ENCODE measurements around the gene KRTAP10-6. TPM values are rescaled to one million over a fixed set of nuclear protein-coding genes. Genes with fewer than 3 reads are reported as not detected.
"Not testable (repeated sequence)": the region's sequence is repeated elsewhere in the genome, so short reads cannot be mapped to it uniquely, and the experiment has no call there.

The KRTAP10-6 gene
- polyA plus RNA-seq, 4 donors = not detected

- no peak for FAIRE-seq
- Histone ChIP-seq H3K9me3 (ENCODE audit: control insufficient read depth in 2 of 2, insufficient read depth in 1 of 2, low read depth in 1 of 2, low read length in 1 of 2) (no peaks in the 10 kb centered on the region), H3K27me3 (ENCODE audit: control insufficient read depth in 3 of 3, insufficient read depth in 3 of 3, low read length in 3 of 3) (peaks cover 0 to 3% (median 2%) of the 10 kb centered on the region in 3 donors), H3K4me3 (ENCODE audit: low read depth in 1 of 3, low read length in 3 of 3) (no peak overlapping the region), H3K36me3 (ENCODE audit: control insufficient read depth in 3 of 3, insufficient read depth in 2 of 3, low read depth in 1 of 3, low read length in 3 of 3) (no peaks in the 10 kb centered on the region), H3K4me1 (ENCODE audit: control insufficient read depth in 3 of 3, insufficient read depth in 2 of 3, low read depth in 1 of 3, low read length in 2 of 3) (no peaks in the 10 kb centered on the region), H3K27ac (ENCODE audit: low read depth in 1 of 3, low read length in 2 of 3) (no peak overlapping the region)
- DNase-seq = no peak
- 36 to 48% (median 41%) methylated on average over 30 of the region's 30 CpGs for WGBS, 3 donors
Measured at GRCh38 chr21:44557491-44558328, 34.6 kb downstream of the KRTAP10-6 start.

GRCh38 chr21:44556879-44557278 is 35.4 kb downstream of the KRTAP10-6 start:
- Histone ChIP-seq H3K4me3 (ENCODE audit: low read depth in 1 of 3, low read length in 3 of 3) (no peak overlapping the region), H3K4me1 (ENCODE audit: control insufficient read depth in 3 of 3, insufficient read depth in 2 of 3, low read depth in 1 of 3, low read length in 2 of 3) (no peaks in the 10 kb centered on the region), H3K9me3 (ENCODE audit: control insufficient read depth in 2 of 2, insufficient read depth in 1 of 2, low read depth in 1 of 2, low read length in 1 of 2) (no peaks in the 10 kb centered on the region), H3K36me3 (ENCODE audit: control insufficient read depth in 3 of 3, insufficient read depth in 2 of 3, low read depth in 1 of 3, low read length in 3 of 3) (no peaks in the 10 kb centered on the region), H3K27ac (ENCODE audit: low read depth in 1 of 3, low read length in 2 of 3) (no peak overlapping the region), H3K27me3 (ENCODE audit: control insufficient read depth in 3 of 3, insufficient read depth in 3 of 3, low read length in 3 of 3) (peaks cover 0 to 3% (median 2%) of the 10 kb centered on the region in 3 donors)
- DNase-seq (no peak), FAIRE-seq (no peak)
- WGBS, 3 donors = 55 to 69% (median 57%) methylated on average over 9 of the region's 9 CpGs

GRCh38 chr21:44555200-44555875 is 37.0 kb downstream of the KRTAP10-6 start:
- Histone ChIP-seq H3K9me3 (ENCODE audit: control insufficient read depth in 2 of 2, insufficient read depth in 1 of 2, low read depth in 1 of 2, low read length in 1 of 2) (no peaks in the 10 kb centered on the region), H3K27ac (ENCODE audit: low read depth in 1 of 3, low read length in 2 of 3) (no peak overlapping the region), H3K36me3 (ENCODE audit: control insufficient read depth in 3 of 3, insufficient read depth in 2 of 3, low read depth in 1 of 3, low read length in 3 of 3) (no peaks in the 10 kb centered on the region), H3K4me3 (ENCODE audit: low read depth in 1 of 3, low read length in 3 of 3) (no peak overlapping the region), H3K4me1 (ENCODE audit: control insufficient read depth in 3 of 3, insufficient read depth in 2 of 3, low read depth in 1 of 3, low read length in 2 of 3) (no peaks in the 10 kb centered on the region), H3K27me3 (ENCODE audit: control insufficient read depth in 3 of 3, insufficient read depth in 3 of 3, low read length in 3 of 3) (peaks cover 0 to 3% (median 2%) of the 10 kb centered on the region in 3 donors)
- DNase-seq (no peak), FAIRE-seq (no peak)
- WGBS, 3 donors = 77 to 85% (median 82%) methylated on average over 13 of the region's 13 CpGs

- WGBS, 3 donors = 71 to 74% (median 74%) methylated on average over 13 of the region's 13 CpGs
- no peak overlapping the region for H3K4me3 ChIP-seq (ENCODE audit: low read depth in 1 of 3, low read length in 3 of 3)
- peaks cover 0 to under 1% of the 10 kb centered on the region in 2 donors for H3K9me3 ChIP-seq (ENCODE audit: control insufficient read depth in 2 of 2, insufficient read depth in 1 of 2, low read depth in 1 of 2, low read length in 1 of 2)
- H3K36me3 ChIP-seq (ENCODE audit: control insufficient read depth in 3 of 3, insufficient read depth in 2 of 3, low read depth in 1 of 3, low read length in 3 of 3) = no peaks in the 10 kb centered on the region
- H3K4me1 ChIP-seq (ENCODE audit: control insufficient read depth in 3 of 3, insufficient read depth in 2 of 3, low read depth in 1 of 3, low read length in 2 of 3) = no peaks in the 10 kb centered on the region
- FAIRE-seq = no peak
- H3K27me3 ChIP-seq (ENCODE audit: control insufficient read depth in 3 of 3, insufficient read depth in 3 of 3, low read length in 3 of 3) = peaks cover 0 to 5% (median 2%) of the 10 kb centered on the region in 3 donors
- no peak for DNase-seq
- no peak overlapping the region for H3K27ac ChIP-seq (ENCODE audit: low read depth in 1 of 3, low read length in 2 of 3)
Measured at GRCh38 chr21:44552681-44553080, 39.6 kb downstream of the KRTAP10-6 start.

DNA sequence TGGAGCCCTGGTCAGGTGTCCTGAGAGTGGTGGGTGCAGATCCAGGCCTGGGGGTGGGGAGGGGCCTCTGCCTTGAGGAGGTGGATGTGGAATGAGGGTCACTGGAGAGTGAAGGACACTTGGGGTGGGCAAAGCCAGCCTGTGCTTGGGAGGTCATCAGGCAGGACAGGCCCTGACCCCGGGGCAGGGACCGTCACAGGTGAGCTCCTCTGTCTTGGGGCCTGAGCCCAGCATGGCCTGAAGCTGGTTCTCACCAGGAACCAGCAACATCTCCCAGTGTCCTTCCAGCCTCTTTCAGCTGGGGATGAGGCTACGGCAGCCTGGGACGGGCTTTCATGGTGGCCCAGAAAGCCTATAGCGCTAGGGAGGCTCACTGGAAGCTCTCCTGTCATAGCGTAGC is 40.2 kb downstream of the KRTAP10-6 start:
- DNase-seq (no peak), FAIRE-seq (no peak)
- Histone ChIP-seq H3K27ac (ENCODE audit: low read depth in 1 of 3, low read length in 2 of 3) (no peak overlapping the region), H3K4me1 (ENCODE audit: control insufficient read depth in 3 of 3, insufficient read depth in 2 of 3, low read depth in 1 of 3, low read length in 2 of 3) (no peaks in the 10 kb centered on the region), H3K9me3 (ENCODE audit: control insufficient read depth in 2 of 2, insufficient read depth in 1 of 2, low read depth in 1 of 2, low read length in 1 of 2) (peaks cover 0 to 3% of the 10 kb centered on the region in 2 donors), H3K27me3 (ENCODE audit: control insufficient read depth in 3 of 3, insufficient read depth in 3 of 3, low read length in 3 of 3) (peaks cover 0 to 2% (median 1%) of the 10 kb centered on the region in 3 donors), H3K36me3 (ENCODE audit: control insufficient read depth in 3 of 3, insufficient read depth in 2 of 3, low read depth in 1 of 3, low read length in 3 of 3) (no peaks in the 10 kb centered on the region), H3K4me3 (ENCODE audit: low read depth in 1 of 3, low read length in 3 of 3) (no peak overlapping the region)
- WGBS, 3 donors = 90 to 97% (median 95%) methylated on average over 6 of the region's 6 CpGs

DNA sequence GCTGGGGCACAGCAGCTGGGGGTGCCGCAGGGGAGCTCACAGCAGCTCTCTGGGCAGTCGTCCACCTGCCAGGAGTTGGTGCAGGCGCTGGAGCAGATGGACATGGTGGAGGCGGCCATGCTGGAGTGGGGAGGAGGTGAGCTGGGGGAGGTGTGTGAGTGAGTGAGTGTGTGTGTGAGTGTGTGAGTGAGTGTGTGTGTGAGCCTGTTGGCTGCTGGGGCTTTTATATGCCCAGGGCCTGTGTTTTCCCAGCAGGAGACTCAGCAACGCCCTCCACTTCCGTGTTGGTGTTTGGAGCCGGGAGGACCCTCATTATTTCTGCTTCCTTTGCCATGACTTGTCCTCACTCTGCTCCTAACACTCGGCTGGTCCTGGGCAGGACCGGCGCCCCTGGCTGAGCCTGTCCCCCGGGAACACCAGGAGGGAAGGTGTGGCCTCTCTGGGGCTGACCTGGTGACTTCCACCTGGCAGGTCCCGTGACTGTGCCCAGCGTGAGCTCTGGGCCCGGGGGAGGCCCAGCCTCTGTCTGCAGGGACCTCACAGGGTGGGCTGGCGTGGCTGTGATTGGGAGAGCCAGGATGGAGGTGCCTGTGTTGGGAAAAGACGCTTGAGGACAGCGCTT is 40.9 kb downstream of the KRTAP10-6 start, which contains the start of gene KRTAP10-2:
Gene KRTAP10-2 (minus strand): TSS at position 166 of the 622 bp plus-strand sequence. CDS start 47 bp downstream, at position 119.
- Histone ChIP-seq H3K4me3 (ENCODE audit: low read depth in 1 of 3, low read length in 3 of 3) (no peak within 1 kb of the TSS), H3K27me3 (ENCODE audit: control insufficient read depth in 3 of 3, insufficient read depth in 3 of 3, low read length in 3 of 3) (peaks cover 0 to 2% (median 0%) of the 10 kb centered on the region in 3 donors), H3K36me3 (ENCODE audit: control insufficient read depth in 3 of 3, insufficient read depth in 2 of 3, low read depth in 1 of 3, low read length in 3 of 3) (no peaks in the 10 kb centered on the region), H3K4me1 (ENCODE audit: control insufficient read depth in 3 of 3, insufficient read depth in 2 of 3, low read depth in 1 of 3, low read length in 2 of 3) (no peaks in the 10 kb centered on the region), H3K27ac (ENCODE audit: low read depth in 1 of 3, low read length in 2 of 3) (no peak within 1 kb of the TSS), H3K9me3 (ENCODE audit: control insufficient read depth in 2 of 2, insufficient read depth in 1 of 2, low read depth in 1 of 2, low read length in 1 of 2) (peaks cover 0 to 3% of the 10 kb centered on the region in 2 donors)
- no peak for DNase-seq
- WGBS, 3 donors = 44 to 62% (median 48%) methylated on average over 17 of the region's 17 CpGs
- no peak for FAIRE-seq

DNA sequence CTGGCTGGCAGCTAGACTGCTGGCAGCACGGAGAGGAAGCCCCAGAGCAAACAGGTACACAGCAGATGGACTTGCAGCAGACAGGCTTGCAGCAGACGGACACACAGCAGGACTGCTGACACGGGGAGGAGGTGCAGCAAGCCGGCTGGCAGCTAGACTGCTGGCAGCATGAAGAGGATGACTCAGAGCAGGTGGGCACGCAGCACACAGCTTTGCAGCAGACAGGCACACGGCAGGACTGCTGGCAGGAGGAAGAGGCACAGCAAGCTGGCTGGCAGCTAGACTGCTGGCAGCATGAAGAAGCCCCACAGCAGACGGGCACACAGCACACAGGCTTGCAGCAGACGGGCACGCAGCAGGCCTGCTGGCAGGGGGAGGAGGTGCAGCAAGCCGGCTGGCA is 41.5 kb downstream of the KRTAP10-6 start:
- no peak overlapping the region for H3K27ac ChIP-seq (ENCODE audit: low read depth in 1 of 3, low read length in 2 of 3)
- peaks cover 0 to 3% of the 10 kb centered on the region in 2 donors for H3K9me3 ChIP-seq (ENCODE audit: control insufficient read depth in 2 of 2, insufficient read depth in 1 of 2, low read depth in 1 of 2, low read length in 1 of 2)
- H3K4me1 ChIP-seq (ENCODE audit: control insufficient read depth in 3 of 3, insufficient read depth in 2 of 3, low read depth in 1 of 3, low read length in 2 of 3) = no peaks in the 10 kb centered on the region
- H3K4me3 ChIP-seq (ENCODE audit: low read depth in 1 of 3, low read length in 3 of 3) = no peak overlapping the region
- H3K27me3 ChIP-seq (ENCODE audit: control insufficient read depth in 3 of 3, insufficient read depth in 3 of 3, low read length in 3 of 3) = peaks cover 0 to 2% (median 0%) of the 10 kb centered on the region in 3 donors
- 50 to 62% (median 55%) methylated on average over 9 to 10 of the region's 10 CpGs for WGBS, 3 donors
- H3K36me3 ChIP-seq (ENCODE audit: control insufficient read depth in 3 of 3, insufficient read depth in 2 of 3, low read depth in 1 of 3, low read length in 3 of 3) = no peaks in the 10 kb centered on the region
- no peak for DNase-seq
- FAIRE-seq = no peak

- DNase-seq; H3K9me3 ChIP-seq (ENCODE audit: control insufficient read depth in 2 of 2, insufficient read depth in 1 of 2, low read depth in 1 of 2, low read length in 1 of 2); H3K36me3 ChIP-seq (ENCODE audit: control insufficient read depth in 3 of 3, insufficient read depth in 2 of 3, low read depth in 1 of 3, low read length in 3 of 3); FAIRE-seq; H3K4me1 ChIP-seq (ENCODE audit: control insufficient read depth in 3 of 3, insufficient read depth in 2 of 3, low read depth in 1 of 3, low read length in 2 of 3); H3K4me3 ChIP-seq (ENCODE audit: low read depth in 1 of 3, low read length in 3 of 3); H3K27ac ChIP-seq (ENCODE audit: low read depth in 1 of 3, low read length in 2 of 3); H3K27me3 ChIP-seq (ENCODE audit: control insufficient read depth in 3 of 3, insufficient read depth in 3 of 3, low read length in 3 of 3): not testable (repeated sequence)
- 53 to 60% (median 54%) methylated on average over 16 to 17 of the region's 17 CpGs for WGBS, 3 donors
Measured at GRCh38 chr21:44550285-44550684, 42.0 kb downstream of the KRTAP10-6 start.

Measured in small intestine (tissue), 7 donors.